ENCODE results near the gene SREBF2. TPM values are rescaled to one million over a fixed set of nuclear protein-coding genes. Genes with fewer than 3 reads are reported as not detected.

SREBF2 gene
- polyA plus RNA-seq, 2 of the 4 experiments (the other 2 are of a cell fraction): 19.4 to 30.8 TPM

DNA sequence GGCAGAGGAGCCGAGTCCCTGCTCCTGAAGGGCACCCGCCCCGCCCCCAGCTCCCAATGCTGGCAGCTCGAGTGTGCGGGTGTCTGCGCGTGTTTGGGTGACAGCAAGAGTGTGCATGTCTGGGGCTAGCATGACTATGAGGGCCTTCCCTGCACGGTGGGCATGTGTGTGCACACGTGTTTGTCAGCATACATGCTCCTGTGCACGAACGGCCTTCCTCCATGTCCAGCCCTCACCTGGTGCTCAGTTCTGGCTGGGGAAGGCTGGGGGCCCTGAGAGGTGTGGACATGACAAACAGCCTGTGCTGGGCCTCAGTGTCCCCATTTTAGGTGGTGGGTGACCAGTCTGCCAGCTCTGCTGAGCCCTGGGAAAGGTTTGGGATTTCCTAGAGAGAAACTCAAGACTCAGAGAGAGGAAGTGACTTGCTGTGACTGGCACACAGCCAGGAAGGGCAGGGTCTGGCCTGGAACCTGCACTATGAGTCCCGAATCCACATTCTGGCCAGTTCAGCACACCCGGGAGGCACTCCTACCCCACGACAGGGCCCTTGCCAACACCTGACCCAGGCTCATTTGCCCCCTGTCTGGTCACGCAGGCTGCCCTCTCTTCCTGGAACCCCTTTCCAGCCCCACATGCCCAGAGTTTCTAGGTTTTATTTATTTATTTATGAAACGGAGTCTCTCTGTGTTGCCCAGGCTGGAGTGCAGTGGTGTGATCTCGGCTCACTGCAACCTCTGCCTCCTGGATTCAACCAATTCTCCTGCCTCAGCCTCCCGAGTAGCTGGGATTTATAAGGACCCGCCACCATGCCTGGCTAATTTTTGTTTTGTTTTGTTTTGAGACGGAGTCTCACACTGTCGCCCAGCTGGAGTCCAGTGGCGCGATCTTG is 85.2 kb downstream of the SREBF2 start:
- FAIRE-seq: no peak
- Histone ChIP-seq H3K4me3 (no peak overlapping the region), H3K4me2 (no peak overlapping the region), H3K27ac (no peak overlapping the region), H3K9me3 (no peaks in the 10 kb centered on the region), H3K4me1 (peaks cover 4% of the 10 kb centered on the region; the same call in 2 of the 3 replicates)
- 72% methylated on average over 14 of the region's 23 CpGs for WGBS (ENCODE audit: missing lambda C conversion rate)
- POLR2A ChIA-PET: no interaction called here
- TF ChIP-seq NFE2L2 (conservative IDR thresholded peaks at IDR 0.05; ENCODE audit: low read length) (no peak), CBX8 (IDR thresholded peaks at IDR 0.05) (no peak), TP53 (CRISPR knock-in tag; IDR thresholded peaks at IDR 0.05) (no peak), HEYL (CRISPR knock-in tag; IDR thresholded peaks at IDR 0.05) (no peak), CBX2 (IDR thresholded peaks at IDR 0.05; ENCODE audit: borderline replicate concordance, low read depth) (no peak), ZNF302 (CRISPR knock-in tag; IDR thresholded peaks at IDR 0.05) (no peak), MAZ (IDR thresholded peaks at IDR 0.05; ENCODE audit: borderline replicate concordance, low read depth, low read length) (no peak), EHF (CRISPR knock-in tag; IDR thresholded peaks at IDR 0.05) (no peak), RARB (CRISPR knock-in tag; IDR thresholded peaks at IDR 0.05) (no peak), USF2 (IDR thresholded peaks at IDR 0.05) (no peak), HOXA7 (CRISPR knock-in tag; IDR thresholded peaks at IDR 0.05) (no peak), CHD4 (IDR thresholded peaks at IDR 0.05; ENCODE audit: borderline replicate concordance) (no peak)
- TF ChIP-seq, protein P1, sequence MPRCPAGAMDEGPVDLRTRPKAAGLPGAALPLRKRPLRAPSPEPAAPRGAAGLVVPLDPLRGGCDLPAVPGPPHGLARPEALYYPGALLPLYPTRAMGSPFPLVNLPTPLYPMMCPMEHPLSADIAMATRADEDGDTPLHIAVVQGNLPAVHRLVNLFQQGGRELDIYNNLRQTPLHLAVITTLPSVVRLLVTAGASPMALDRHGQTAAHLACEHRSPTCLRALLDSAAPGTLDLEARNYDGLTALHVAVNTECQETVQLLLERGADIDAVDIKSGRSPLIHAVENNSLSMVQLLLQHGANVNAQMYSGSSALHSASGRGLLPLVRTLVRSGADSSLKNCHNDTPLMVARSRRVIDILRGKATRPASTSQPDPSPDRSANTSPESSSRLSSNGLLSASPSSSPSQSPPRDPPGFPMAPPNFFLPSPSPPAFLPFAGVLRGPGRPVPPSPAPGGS (IDR thresholded peaks at IDR 0.05): no peak
- TF ChIP-seq, protein P2, sequence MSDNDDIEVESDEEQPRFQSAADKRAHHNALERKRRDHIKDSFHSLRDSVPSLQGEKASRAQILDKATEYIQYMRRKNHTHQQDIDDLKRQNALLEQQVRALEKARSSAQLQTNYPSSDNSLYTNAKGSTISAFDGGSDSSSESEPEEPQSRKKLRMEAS (IDR thresholded peaks at IDR 0.05): no peak
- CTCF ChIA-PET: interaction anchor here (1.2 kb wide), 1 partner anchor 221 kb away, joined by 3 read pairs; no protein-coding TSS in a partner anchor
- peak in 1 of 2 experiments; percentile 51 for DNase-seq (ENCODE audit: low read depth in 1 of 2, low spot score in 1 of 2)
- ATAC-seq: peak in 1 of 2 experiments; percentile 31; a peak in 3 of 6 replicates

DNA sequence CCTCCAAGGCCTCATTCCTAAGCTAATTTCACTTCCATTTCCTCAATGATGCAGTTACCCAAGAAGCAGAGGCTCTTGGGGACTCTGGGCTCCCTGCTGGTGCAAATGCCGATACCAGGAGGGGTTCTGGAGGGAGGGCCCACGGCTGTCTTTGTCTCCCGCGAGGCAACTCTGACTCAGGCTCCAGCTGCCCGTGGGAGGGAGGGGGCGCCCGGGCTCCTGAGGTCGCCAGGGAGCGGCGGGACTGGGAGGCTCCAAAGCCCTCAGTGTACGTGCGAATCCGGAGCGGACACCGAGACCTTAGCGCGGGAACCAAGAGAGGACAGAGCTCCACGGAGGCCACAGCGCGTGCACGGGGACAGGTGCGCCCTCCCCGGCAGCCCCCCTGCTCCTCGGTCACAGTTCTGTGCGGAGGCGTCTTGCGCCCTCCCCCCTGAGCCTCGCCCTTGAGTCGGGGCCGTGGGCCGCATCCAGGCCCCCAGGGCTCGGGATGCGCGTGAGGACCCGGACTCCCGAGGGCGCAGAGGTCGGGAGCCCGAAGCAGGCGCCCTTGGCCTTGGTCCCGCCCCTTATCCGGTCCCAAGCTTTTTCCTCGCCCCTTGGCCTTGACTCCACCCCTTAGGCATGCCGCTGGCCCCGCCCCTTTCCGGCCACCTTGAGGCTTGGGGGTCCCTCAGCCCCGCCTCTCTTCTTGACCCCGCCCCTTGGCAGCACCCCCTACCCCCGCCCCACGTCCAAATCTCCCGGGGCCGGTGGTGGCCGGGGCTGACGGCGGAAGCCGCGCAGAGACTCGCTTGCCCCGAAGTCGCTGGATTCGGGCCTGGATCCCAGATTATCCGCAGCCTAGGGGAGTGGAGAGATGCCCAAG is 86.7 kb downstream of the SREBF2 start:
- no peak overlapping the region for H3K4me3 ChIP-seq
- no peak for ATAC-seq
- whole genome bisulfite sequencing (ENCODE audit: missing lambda C conversion rate): 68% methylated on average over 21 of the region's 62 CpGs
- ChIA-PET CTCF (interaction anchor here (0.6 to 1.2 kb wide), 2 partner anchors 37 to 223 kb away, joined by 3 read pairs; no protein-coding TSS in a partner anchor), POLR2A (no interaction called here)
- H3K27ac ChIP-seq: no peak overlapping the region
- peaks cover 4% of the 10 kb centered on the region; the same call in 1 of the 3 replicates for H3K4me1 ChIP-seq
- TF ChIP-seq MAZ (IDR thresholded peaks at IDR 0.05; ENCODE audit: borderline replicate concordance, low read depth, low read length) (no peak), HDAC2 (IDR thresholded peaks at IDR 0.05) (0 out of 2 replicates have a peak, but pooled peaks have one; percentile 6)
- FAIRE-seq: no peak
- DNase-seq (ENCODE audit: low read depth in 1 of 2, low spot score in 1 of 2): no peak
- H3K9me3 ChIP-seq: no peaks in the 10 kb centered on the region
- no peak overlapping the region for H3K4me2 ChIP-seq

DNA sequence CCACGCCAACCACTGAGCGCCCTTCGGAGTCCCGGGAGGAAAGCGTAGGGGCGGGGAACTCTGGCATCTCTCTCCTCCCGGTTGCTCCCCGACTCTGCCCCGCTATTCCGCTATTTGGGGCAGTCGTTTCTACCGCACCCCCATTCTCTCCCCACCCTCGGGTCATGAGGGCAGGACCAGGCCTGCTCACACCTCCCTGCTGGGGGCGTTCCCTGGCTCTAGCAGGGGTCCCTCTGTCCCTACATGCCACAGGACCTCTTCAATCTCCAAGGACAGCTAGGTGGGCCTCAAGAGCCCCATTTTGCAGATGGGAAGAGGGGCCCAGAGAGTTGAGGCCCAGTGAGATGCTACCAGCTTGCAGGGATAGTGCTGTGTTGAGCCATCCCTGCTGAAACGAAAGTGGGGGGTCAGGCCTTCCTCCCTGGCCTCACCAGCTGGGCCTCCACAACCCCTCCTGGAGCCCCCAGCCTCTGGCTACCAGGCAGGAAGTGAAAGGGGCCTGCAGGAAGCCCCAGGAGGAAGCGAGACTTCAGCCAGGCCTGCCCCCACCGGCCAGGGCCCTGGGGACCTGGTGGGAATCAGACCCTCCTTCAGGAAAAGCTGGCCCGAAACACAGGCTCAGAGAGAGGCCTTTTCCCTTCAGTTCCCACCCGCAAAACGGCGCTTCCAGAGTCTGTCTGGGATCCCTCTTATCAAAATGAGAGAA is 87.5 kb downstream of the SREBF2 start:
- no peak for FAIRE-seq
- Histone ChIP-seq H3K9me3 (no peaks in the 10 kb centered on the region), H3K4me3 (no peak overlapping the region), H3K4me1 (peaks cover 4% of the 10 kb centered on the region; the same call in 1 of the 3 replicates), H3K27ac (no peak overlapping the region), H3K4me2 (no peak overlapping the region)
- ChIA-PET CTCF (no interaction called here), POLR2A (no interaction called here)
- ATAC-seq: no peak
- no peak for TF ChIP-seq NR3C1 (IDR thresholded peaks at IDR 0.05)
- no peak for TF ChIP-seq MYC (IDR thresholded peaks at IDR 0.05; ENCODE audit: borderline replicate concordance, low read length)
- 84% methylated on average over 9 of the region's 21 CpGs for WGBS (ENCODE audit: missing lambda C conversion rate)
- DNase-seq (ENCODE audit: low read depth in 1 of 2, low spot score in 1 of 2): no peak
